GM18502 (cell line): ENCODE results near the gene SDSL.

Experiments used
- ATAC-seq: cut with Tn5 transposase; IDR thresholded peaks from one replicate; pipeline ENCODE4 v1.9.1; 2021; ENCODE audit warnings: mild to moderate bottlenecking; ENCODE audit not compliant: unreplicated experiment, poor library complexity

Gene SDSL

GRCh38 chr12:113477171-113477841 lies 55.1 kb downstream of the SDSL start:
- ATAC-seq: no peak

GRCh38 chr12:113477842-113478215 lies 55.6 kb downstream of the SDSL start:
- ATAC-seq: no peak

GRCh38 chr12:113478351-113479011 lies 56.3 kb downstream of the SDSL start:
- ATAC-seq: no peak

- ATAC-seq: no peak
These were observed 57.0 kb downstream of the SDSL start for GRCh38 chr12:113479216-113479589.

- no peak for ATAC-seq
These were observed 57.6 kb downstream of the SDSL start for GRCh38 chr12:113479590-113480335.

- no peak for ATAC-seq
These were observed 58.3 kb downstream of the SDSL start for GRCh38 chr12:113480336-113480971.

- ATAC-seq: no peak
These were observed 60.2 kb downstream of the SDSL start for GRCh38 chr12:113482334-113482733.

GRCh38 chr12:113485330-113485729 lies 63.1 kb downstream of the SDSL start:
- ATAC-seq: no peak

GRCh38 chr12:113486722-113487121 lies 64.5 kb downstream of the SDSL start:
- ATAC-seq: no peak
